GM21367 (cell line): ENCODE data around the gene GSTA1.
"Not testable (repeated sequence)": the region's sequence is repeated elsewhere in the genome, so short reads cannot be mapped to it uniquely, and the experiment has no call there.

Experiments
- ATAC-seq: cut with Tn5 transposase; IDR thresholded peaks from one replicate; pipeline ENCODE4 v1.9.1; 2021; ENCODE audit not compliant: unreplicated experiment

The GSTA1 gene

GRCh38 chr6:52803668-52804255, at the start of gene GSTA1:
Gene GSTA1, minus strand, starts transcription at chr6:52803816. Its CDS starts 4,549 bp downstream, at chr6:52799267.
- not testable (repeated sequence) for ATAC-seq

- ATAC-seq: no peak
Observed at GRCh38 chr6:52849137-52849536, 45.5 kb upstream of the GSTA1 start.

- ATAC-seq: no peak
Observed at GRCh38 chr6:52846002-52846401, 42.4 kb upstream of the GSTA1 start.

GRCh38 chr6:52843605-52844004, 40.0 kb upstream of the GSTA1 start:
- ATAC-seq: no peak

- no peak for ATAC-seq
Observed at GRCh38 chr6:52840763-52841585, 37.4 kb upstream of the GSTA1 start, which contains the start of gene GSTA5. Gene GSTA5, minus strand, starts transcription at chr6:52840813.

GRCh38 chr6:52839124-52840055, 35.8 kb upstream of the GSTA1 start:
- peak; percentile 89 for ATAC-seq

GRCh38 chr6:52834481-52834880, 30.9 kb upstream of the GSTA1 start:
- ATAC-seq: no peak

- ATAC-seq: not testable (repeated sequence)
Observed at GRCh38 chr6:52830869-52831268, 27.3 kb upstream of the GSTA1 start.

- ATAC-seq: no peak
Observed at GRCh38 chr6:52829046-52829817, 25.6 kb upstream of the GSTA1 start.

GRCh38 chr6:52828621-52829020, 25.0 kb upstream of the GSTA1 start:
- ATAC-seq: not testable (repeated sequence)

GRCh38 chr6:52827073-52827783, 23.6 kb upstream of the GSTA1 start:
- ATAC-seq: not testable (repeated sequence)

GRCh38 chr6:52826513-52826912, 22.9 kb upstream of the GSTA1 start:
- no peak for ATAC-seq

- not testable (repeated sequence) for ATAC-seq
Observed at GRCh38 chr6:52825900-52826459, 22.4 kb upstream of the GSTA1 start.

- ATAC-seq: not testable (repeated sequence)
Observed at GRCh38 chr6:52825270-52825793, 21.7 kb upstream of the GSTA1 start.

- ATAC-seq: no peak
Observed at GRCh38 chr6:52821842-52822241, 18.2 kb upstream of the GSTA1 start.

- ATAC-seq: no peak
Observed at GRCh38 chr6:52820198-52820597, 16.6 kb upstream of the GSTA1 start.

- peak; percentile 95 for ATAC-seq
Observed at GRCh38 chr6:52815167-52816092, 11.8 kb upstream of the GSTA1 start.

- ATAC-seq: not testable (repeated sequence)
Observed at GRCh38 chr6:52814545-52814944, 10.9 kb upstream of the GSTA1 start.
